Measurements from ENCODE around the gene NOBOX. TPM values are rescaled to one million over a fixed set of nuclear protein-coding genes. Genes with fewer than 3 reads are reported as not detected.

NOBOX gene
- total RNA-seq, 5 donors from 2014 or later (not counting 1 experiment from before 2014, with no cell fraction given): not detected

DNA sequence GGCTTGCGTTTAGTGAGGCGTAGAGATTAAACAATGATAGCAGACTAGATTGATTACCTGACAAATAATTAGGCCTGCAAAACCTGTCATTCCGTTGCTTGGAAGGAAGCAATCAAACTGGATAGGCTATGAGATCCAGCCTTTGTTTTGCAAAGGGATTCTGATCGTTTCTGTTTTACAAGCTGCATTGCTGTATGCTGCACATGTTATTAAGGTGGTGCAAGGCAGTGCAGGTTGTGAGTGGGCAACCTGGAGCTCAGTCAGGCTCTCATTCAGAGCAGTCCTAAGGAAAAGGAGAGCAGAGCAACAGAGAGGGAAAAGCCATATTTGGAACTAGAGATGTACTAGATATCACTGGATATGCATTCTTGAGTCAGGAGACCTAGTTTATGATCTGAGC, 6.9 kb upstream of the NOBOX start:
- H3K27ac Mint-ChIP-seq: no peak overlapping the region
- H3K9me3 ChIP-seq: no peaks in the 10 kb centered on the region
- H3K4me1 Mint-ChIP-seq: no peaks in the 10 kb centered on the region
- H3K4me3 Mint-ChIP-seq: no peak overlapping the region
- H3K27me3 ChIP-seq (replicated peaks in 1 of 2; ENCODE audit: control insufficient read depth in 2 of 2, extremely low read depth in 1 of 2, insufficient read depth in 2 of 2, low read length in 1 of 2): peaks cover 0 to 6% of the 10 kb centered on the region in 2 experiments
- H3K36me3 ChIP-seq (ENCODE audit: control insufficient read depth in 2 of 2, extremely low read depth in 1 of 2, insufficient read depth in 1 of 2, low read length in 1 of 2): no peaks in the 10 kb centered on the region
- H3K4me3 ChIP-seq (ENCODE audit: control insufficient read depth in 1 of 2, extremely low read depth in 1 of 2, low read length in 1 of 2): no peak overlapping the region
- H3K9me3 Mint-ChIP-seq: no peaks in the 10 kb centered on the region
- H3K36me3 Mint-ChIP-seq: no peaks in the 10 kb centered on the region
- peaks cover 20 to 22% of the 10 kb centered on the region in 2 donors for H3K27me3 Mint-ChIP-seq
- H3K27ac ChIP-seq (ENCODE audit: low read length): no peak overlapping the region
- DNase-seq (no peak), ATAC-seq (replicated peaks in 1 of 4) (no peak)
- ChIA-PET POLR2A (no interaction called here), CTCF (interaction anchor here in 1 of 2 donors (0.6 kb wide), 1 partner anchor 1063 kb away, joined by 3 read pairs; no protein-coding TSS in a partner anchor)
- no peaks in the 10 kb centered on the region for H3K4me1 ChIP-seq (ENCODE audit: control insufficient read depth in 1 of 2, extremely low read depth in 1 of 2, insufficient read depth in 2 of 2, low read length in 2 of 2)
- 25% methylated on average over 4 of the region's 4 CpGs for WGBS (ENCODE audit: insufficient coverage)

DNA sequence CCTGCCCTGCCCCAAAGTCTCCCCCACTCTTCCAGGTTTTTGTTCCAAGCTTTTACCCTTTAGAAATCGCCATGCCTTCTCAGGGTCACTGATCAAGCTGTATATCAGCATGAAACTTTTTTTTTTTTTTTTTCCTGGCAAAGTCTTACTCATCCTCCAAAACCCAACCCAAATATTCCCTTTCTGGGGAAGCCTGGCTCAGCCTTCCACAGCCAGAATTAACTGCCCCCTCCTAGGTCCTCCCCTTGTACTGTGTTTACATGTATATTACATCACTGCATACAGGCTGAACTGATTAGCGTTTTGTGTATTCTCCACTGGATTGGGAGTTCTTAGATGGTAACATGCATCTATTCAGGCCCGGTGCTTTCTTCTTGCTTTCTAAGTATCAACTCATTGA, 4.6 kb upstream of the NOBOX start:
- Mint-ChIP-seq H3K27me3 (peaks cover 13 to 17% of the 10 kb centered on the region in 2 donors), H3K4me1 (no peaks in the 10 kb centered on the region), H3K27ac (no peak overlapping the region), H3K36me3 (no peaks in the 10 kb centered on the region), H3K4me3 (no peak overlapping the region), H3K9me3 (no peaks in the 10 kb centered on the region)
- DNase-seq (no peak), ATAC-seq (replicated peaks in 1 of 4) (no peak)
- peaks cover 0 to 6% of the 10 kb centered on the region in 2 experiments for H3K4me1 ChIP-seq (ENCODE audit: control insufficient read depth in 1 of 2, extremely low read depth in 1 of 2, insufficient read depth in 2 of 2, low read length in 2 of 2)
- ChIA-PET POLR2A (interaction anchor here in 1 of 2 donors (0.7 kb wide), 1 partner anchor 298 kb away, joined by 5 read pairs; no protein-coding TSS in a partner anchor), CTCF (no interaction called here)
- no peaks in the 10 kb centered on the region for H3K36me3 ChIP-seq (ENCODE audit: control insufficient read depth in 2 of 2, extremely low read depth in 1 of 2, insufficient read depth in 1 of 2, low read length in 1 of 2)
- H3K27ac ChIP-seq (ENCODE audit: low read length): no peak overlapping the region
- peaks cover 0 to 6% of the 10 kb centered on the region in 2 experiments for H3K27me3 ChIP-seq (replicated peaks in 1 of 2; ENCODE audit: control insufficient read depth in 2 of 2, extremely low read depth in 1 of 2, insufficient read depth in 2 of 2, low read length in 1 of 2)
- H3K9me3 ChIP-seq: no peaks in the 10 kb centered on the region
- H3K4me3 ChIP-seq (ENCODE audit: control insufficient read depth in 1 of 2, extremely low read depth in 1 of 2, low read length in 1 of 2): no peak overlapping the region
- 50% methylated on average over 1 of the region's 3 CpGs for WGBS (ENCODE audit: insufficient coverage)

DNA sequence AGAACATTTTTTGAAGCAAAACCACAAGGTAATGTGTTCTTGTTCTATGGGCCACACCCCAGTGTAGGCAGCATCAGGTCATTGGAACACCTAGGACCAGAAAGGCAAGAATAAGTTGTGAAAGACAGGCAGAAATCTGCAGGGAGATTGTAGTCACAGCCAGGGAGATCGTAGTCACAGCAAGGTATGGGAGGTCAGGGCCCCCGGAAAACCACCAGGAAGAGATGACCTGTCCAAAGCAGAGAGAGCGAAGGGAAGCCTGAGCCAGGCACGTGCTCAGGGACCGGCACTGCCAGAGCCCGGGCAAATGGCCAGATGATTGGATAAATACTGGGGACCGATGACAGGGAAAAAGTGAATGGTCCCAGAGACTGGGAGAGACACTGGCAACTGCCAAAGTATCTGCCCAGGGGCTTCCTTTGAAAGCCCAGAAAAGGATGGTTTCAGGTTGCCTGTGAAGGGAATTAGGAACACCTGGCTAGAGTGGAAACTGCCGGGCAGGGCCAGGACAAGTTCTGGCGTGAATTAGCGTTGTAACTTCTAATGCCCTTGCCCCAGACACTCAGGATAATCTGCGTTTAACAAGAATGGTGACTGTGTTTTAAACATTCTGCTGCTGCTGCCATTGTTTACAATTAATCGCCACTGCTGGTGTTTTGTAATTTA, 3.9 kb upstream of the NOBOX start:
- Mint-ChIP-seq H3K4me3 (no peak overlapping the region), H3K9me3 (no peaks in the 10 kb centered on the region), H3K27me3 (peaks cover 13 to 18% of the 10 kb centered on the region in 2 donors)

DNA sequence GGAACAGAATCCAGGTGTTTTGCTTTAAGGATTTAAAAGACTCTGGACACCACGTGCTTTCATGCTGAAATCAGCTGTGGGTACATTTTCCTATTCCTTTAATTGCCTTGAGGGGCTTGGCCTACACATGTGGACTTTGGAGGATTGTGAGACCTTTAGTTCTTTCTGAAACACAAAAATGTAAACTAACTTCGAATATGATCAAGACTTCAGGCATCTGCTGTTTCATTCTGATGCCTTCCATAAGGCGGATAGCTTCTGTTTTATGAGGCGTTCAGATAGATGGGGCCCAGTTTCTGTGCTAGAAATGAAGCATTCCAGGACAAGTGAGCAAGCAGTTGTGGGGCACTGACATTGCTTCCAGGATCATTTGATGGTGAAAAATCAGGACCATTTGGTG, 1.5 kb upstream of the NOBOX start:
- POLR2A ChIA-PET: no interaction called here
- Histone ChIP-seq H3K4me1 (ENCODE audit: control insufficient read depth in 1 of 2, extremely low read depth in 1 of 2, insufficient read depth in 2 of 2, low read length in 2 of 2) (peaks cover 0 to 6% of the 10 kb centered on the region in 2 experiments), H3K9me3 (no peaks in the 10 kb centered on the region), H3K36me3 (ENCODE audit: control insufficient read depth in 2 of 2, extremely low read depth in 1 of 2, insufficient read depth in 1 of 2, low read length in 1 of 2) (no peaks in the 10 kb centered on the region), H3K4me3 (ENCODE audit: control insufficient read depth in 1 of 2, extremely low read depth in 1 of 2, low read length in 1 of 2) (no peak overlapping the region), H3K27me3 (replicated peaks in 1 of 2; ENCODE audit: control insufficient read depth in 2 of 2, extremely low read depth in 1 of 2, insufficient read depth in 2 of 2, low read length in 1 of 2) (peaks cover 0 to 11% of the 10 kb centered on the region in 2 experiments), H3K27ac (ENCODE audit: low read length) (no peak overlapping the region)
- CTCF ChIA-PET: no interaction called here
- H3K27ac Mint-ChIP-seq: no peak overlapping the region
- DNase-seq: no peak
- H3K36me3 Mint-ChIP-seq: no peaks in the 10 kb centered on the region
- H3K27me3 Mint-ChIP-seq: peaks cover 14 to 16% of the 10 kb centered on the region in 2 donors
- WGBS (ENCODE audit: insufficient coverage): 91% methylated on average over 4 of the region's 4 CpGs
- no peak for ATAC-seq (replicated peaks in 1 of 4)
- H3K9me3 Mint-ChIP-seq: no peaks in the 10 kb centered on the region
- H3K4me3 Mint-ChIP-seq: no peak overlapping the region
- H3K4me1 Mint-ChIP-seq: no peaks in the 10 kb centered on the region

More for the DNA sequence above, 3.9 kb upstream of the NOBOX start:
- peaks cover 0 to 6% of the 10 kb centered on the region in 2 experiments for H3K27me3 ChIP-seq (replicated peaks in 1 of 2; ENCODE audit: control insufficient read depth in 2 of 2, extremely low read depth in 1 of 2, insufficient read depth in 2 of 2, low read length in 1 of 2)
- DNase-seq (no peak), ATAC-seq (replicated peaks in 1 of 4) (no peak)
- H3K36me3 Mint-ChIP-seq: no peaks in the 10 kb centered on the region
- no peak overlapping the region for H3K27ac ChIP-seq (ENCODE audit: low read length)
- WGBS (ENCODE audit: insufficient coverage): 91% methylated on average over 10 of the region's 12 CpGs
- H3K4me3 ChIP-seq (ENCODE audit: control insufficient read depth in 1 of 2, extremely low read depth in 1 of 2, low read length in 1 of 2): no peak overlapping the region
- H3K27ac Mint-ChIP-seq: no peak overlapping the region
- H3K9me3 ChIP-seq: no peaks in the 10 kb centered on the region
- H3K36me3 ChIP-seq (ENCODE audit: control insufficient read depth in 2 of 2, extremely low read depth in 1 of 2, insufficient read depth in 1 of 2, low read length in 1 of 2): no peaks in the 10 kb centered on the region
- H3K4me1 Mint-ChIP-seq: no peaks in the 10 kb centered on the region
- ChIA-PET POLR2A (interaction anchor here in 1 of 2 donors (0.7 kb wide), 1 partner anchor 299 kb away, joined by 5 read pairs; no protein-coding TSS in a partner anchor), CTCF (no interaction called here)
- H3K4me1 ChIP-seq (ENCODE audit: control insufficient read depth in 1 of 2, extremely low read depth in 1 of 2, insufficient read depth in 2 of 2, low read length in 2 of 2): peaks cover 0 to 6% of the 10 kb centered on the region in 2 experiments

DNA sequence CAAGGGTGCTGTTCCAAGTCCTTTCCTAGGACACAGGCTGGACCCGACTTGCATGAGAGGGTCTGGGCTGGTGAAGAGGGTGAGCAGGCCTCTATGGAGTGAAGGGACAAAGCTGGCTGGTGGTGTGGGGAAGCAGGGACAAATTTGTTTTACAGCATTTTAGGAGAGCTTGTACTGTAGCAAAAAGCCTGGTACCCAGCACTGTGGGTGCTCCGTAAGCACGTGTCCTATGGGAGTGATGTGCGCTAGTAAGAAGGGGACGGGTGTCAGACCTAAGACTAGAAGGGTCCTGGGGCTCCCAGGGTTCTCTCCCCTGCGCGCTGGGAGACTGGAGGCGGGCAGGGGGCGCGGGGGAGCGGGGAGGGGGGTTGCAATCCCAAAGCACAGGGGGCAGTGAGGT, 391 bp downstream of the NOBOX start:
- H3K27me3 ChIP-seq (replicated peaks in 1 of 2; ENCODE audit: control insufficient read depth in 2 of 2, extremely low read depth in 1 of 2, insufficient read depth in 2 of 2, low read length in 1 of 2): peaks cover 0 to 24% of the 10 kb centered on the region in 2 experiments
- ChIA-PET POLR2A (no interaction called here), CTCF (no interaction called here)
- Mint-ChIP-seq H3K9me3 (no peaks in the 10 kb centered on the region), H3K27ac (no peak overlapping the region), H3K4me1 (no peaks in the 10 kb centered on the region), H3K36me3 (no peaks in the 10 kb centered on the region), H3K4me3 (no peak overlapping the region), H3K27me3 (peaks cover 11% of the 10 kb centered on the region in 2 donors)
- H3K27ac ChIP-seq (ENCODE audit: low read length): no peak overlapping the region
- no peaks in the 10 kb centered on the region for H3K36me3 ChIP-seq (ENCODE audit: control insufficient read depth in 2 of 2, extremely low read depth in 1 of 2, insufficient read depth in 1 of 2, low read length in 1 of 2)
- peaks cover 0 to 6% of the 10 kb centered on the region in 2 experiments for H3K4me1 ChIP-seq (ENCODE audit: control insufficient read depth in 1 of 2, extremely low read depth in 1 of 2, insufficient read depth in 2 of 2, low read length in 2 of 2)
- DNase-seq (no peak), ATAC-seq (replicated peaks in 1 of 4) (no peak)
- H3K9me3 ChIP-seq: no peaks in the 10 kb centered on the region
- WGBS (ENCODE audit: insufficient coverage): 91% methylated on average over 4 of the region's 11 CpGs
- no peak overlapping the region for H3K4me3 ChIP-seq (ENCODE audit: control insufficient read depth in 1 of 2, extremely low read depth in 1 of 2, low read length in 1 of 2)

DNA sequence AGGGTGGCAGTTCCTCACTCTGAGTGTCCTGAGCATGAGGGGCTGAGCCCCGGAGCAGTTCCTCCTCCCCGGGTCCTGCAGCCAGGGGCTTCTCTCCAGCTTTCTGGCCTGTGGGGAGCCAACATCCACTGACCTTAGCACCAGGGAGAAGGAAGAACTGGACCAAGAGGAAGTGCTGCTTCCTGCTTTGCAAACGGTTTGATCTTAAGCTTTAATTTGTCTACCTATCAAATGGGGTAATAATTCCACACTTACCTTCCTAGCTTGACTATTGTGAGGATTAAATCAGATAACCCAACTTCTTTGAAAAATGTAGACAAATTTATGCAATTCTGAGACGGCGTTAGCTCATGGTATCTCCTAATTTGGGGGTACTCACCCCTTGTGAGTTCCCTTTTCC, 2.0 kb downstream of the NOBOX start:
- H3K27me3 ChIP-seq (replicated peaks in 1 of 2; ENCODE audit: control insufficient read depth in 2 of 2, extremely low read depth in 1 of 2, insufficient read depth in 2 of 2, low read length in 1 of 2): peaks cover 0 to 28% of the 10 kb centered on the region in 2 experiments
- no peaks in the 10 kb centered on the region for H3K4me1 Mint-ChIP-seq
- no peak overlapping the region for H3K4me3 Mint-ChIP-seq
- no peak overlapping the region for H3K27ac Mint-ChIP-seq
- POLR2A ChIA-PET: no interaction called here
- H3K9me3 ChIP-seq: no peaks in the 10 kb centered on the region
- CTCF ChIA-PET: interaction anchor here in 1 of 2 donors (1.5 kb wide), 1 partner anchor 10 kb away, joined by 13 read pairs; no protein-coding TSS in a partner anchor
- 46% methylated on average over 2 of the region's 5 CpGs for WGBS (ENCODE audit: insufficient coverage)
- no peaks in the 10 kb centered on the region for H3K36me3 Mint-ChIP-seq
- DNase-seq (no peak), ATAC-seq (replicated peaks in 1 of 4) (no peak)
- H3K4me3 ChIP-seq (ENCODE audit: control insufficient read depth in 1 of 2, extremely low read depth in 1 of 2, low read length in 1 of 2): no peak overlapping the region
- peaks cover 0 to 6% of the 10 kb centered on the region in 2 experiments for H3K4me1 ChIP-seq (ENCODE audit: control insufficient read depth in 1 of 2, extremely low read depth in 1 of 2, insufficient read depth in 2 of 2, low read length in 2 of 2)
- no peaks in the 10 kb centered on the region for H3K9me3 Mint-ChIP-seq
- peaks cover 6 to 11% of the 10 kb centered on the region in 2 donors for H3K27me3 Mint-ChIP-seq
- H3K36me3 ChIP-seq (ENCODE audit: control insufficient read depth in 2 of 2, extremely low read depth in 1 of 2, insufficient read depth in 1 of 2, low read length in 1 of 2): no peaks in the 10 kb centered on the region
- H3K27ac ChIP-seq (ENCODE audit: low read length): no peak overlapping the region

Measured in T-cell (primary cell).